NCI-H526 treated with DMSO at 0.1 percent for 48 hours (cell line): ENCODE results near the gene TMED6.
"Not testable (repeated sequence)": the region's sequence is repeated elsewhere in the genome, so short reads cannot be mapped to it uniquely, and the experiment has no call there.

Source experiments
- DNase-seq: peaks from one replicate; lab custom pipeline; 2025; lab: John Stamatoyannopoulos, UW

The TMED6 gene

DNA sequence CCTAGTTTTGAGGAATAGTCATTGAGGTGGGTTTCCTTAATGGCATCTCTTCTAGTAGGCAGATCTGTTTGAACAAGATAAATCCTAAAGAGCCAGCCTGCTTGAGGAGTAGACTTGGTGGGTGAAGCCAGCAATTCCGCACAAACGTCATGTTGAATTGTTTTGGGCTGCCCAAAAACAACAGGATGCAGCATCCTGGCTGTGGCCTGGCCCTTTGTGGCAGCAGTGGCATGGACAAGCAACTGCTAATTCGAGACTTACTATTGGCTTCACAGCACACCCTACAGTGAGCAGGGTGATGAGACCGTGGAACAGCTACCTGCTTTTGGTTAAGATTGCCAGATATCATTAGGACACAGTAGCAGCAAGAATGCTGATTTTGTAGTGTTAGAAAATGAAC is 49.7 kb downstream of the TMED6 start:
- no peak for DNase-seq

DNA sequence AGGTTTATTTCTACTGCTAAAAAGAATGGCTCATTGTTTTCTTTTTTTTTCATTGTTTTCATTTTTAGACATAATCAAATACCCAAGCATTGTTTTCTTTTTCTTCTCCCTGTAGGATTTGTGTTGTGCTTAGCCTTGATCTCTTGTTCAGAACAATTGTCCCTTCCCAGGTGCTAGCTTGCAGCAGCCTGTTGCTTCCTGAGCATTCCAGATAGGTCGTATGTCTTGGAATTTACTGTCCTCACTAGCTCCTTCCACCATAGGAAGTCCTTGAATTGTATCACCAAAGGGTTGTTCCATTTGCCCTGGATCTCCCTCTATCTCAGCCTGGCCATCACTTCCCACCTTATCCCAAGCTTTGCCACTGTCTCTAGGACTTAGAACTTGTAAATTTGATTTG is 50.4 kb downstream of the TMED6 start:
- no peak for DNase-seq

DNA sequence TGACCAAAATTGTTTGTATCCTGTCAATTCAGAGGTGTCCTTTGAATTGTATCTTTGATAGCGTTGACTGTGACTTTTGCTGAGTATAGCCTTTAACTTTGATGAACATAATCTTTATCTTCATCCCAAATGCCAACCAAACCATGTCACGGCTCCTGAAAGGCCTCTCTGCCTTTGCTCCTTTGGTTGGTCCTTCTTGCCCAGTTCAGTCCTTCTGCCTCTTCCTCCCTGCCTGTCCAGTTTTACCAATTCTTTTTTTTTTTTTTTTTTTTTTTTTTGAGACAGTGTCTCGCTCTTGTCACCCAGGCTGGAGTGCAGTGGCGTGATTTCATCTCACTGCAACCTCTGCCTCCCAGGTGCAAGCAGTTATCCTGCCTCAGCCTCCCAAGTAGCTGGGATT is 53.3 kb downstream of the TMED6 start:
- DNase-seq, result no peak

DNA sequence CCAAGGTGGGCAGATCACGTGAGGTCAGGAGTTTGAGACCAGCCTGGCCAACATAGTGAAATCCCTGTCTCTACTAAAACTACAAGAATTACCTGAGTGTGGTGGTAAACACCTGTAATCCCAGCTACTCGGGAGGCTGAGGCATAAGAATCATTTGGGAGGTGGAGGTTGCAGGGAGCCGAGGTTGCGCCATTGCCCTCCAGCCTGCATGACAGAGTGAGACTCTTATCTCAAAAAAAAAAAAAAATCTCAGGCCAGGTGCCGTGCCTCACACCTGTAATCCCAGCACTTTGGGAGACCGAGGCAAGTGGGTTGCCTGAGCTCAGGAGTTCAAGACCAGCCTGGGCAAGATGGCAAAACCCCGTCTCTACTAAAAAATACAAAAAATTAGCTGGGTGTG is 54.8 kb downstream of the TMED6 start:
- DNase-seq, result not testable (repeated sequence)

DNA sequence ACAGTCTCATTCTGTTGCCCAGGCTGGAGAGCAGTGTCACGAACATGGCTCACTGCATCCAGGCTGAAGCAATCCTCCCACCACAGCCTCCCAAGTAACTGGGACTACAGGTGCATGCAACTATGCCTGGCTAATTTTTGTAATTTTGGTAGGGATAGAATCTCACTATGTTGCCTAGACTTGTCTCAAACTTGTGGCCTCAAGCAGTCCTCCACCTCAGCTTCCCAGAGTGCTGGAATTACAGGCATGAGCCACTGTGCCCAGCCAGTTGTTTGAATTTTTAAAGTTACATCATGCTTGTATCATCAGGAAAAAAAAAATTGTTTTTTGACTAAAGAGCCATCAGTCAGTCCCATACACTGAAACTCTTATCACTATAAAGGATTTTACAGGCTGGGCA is 57.5 kb downstream of the TMED6 start:
- DNase-seq, result no peak

DNA sequence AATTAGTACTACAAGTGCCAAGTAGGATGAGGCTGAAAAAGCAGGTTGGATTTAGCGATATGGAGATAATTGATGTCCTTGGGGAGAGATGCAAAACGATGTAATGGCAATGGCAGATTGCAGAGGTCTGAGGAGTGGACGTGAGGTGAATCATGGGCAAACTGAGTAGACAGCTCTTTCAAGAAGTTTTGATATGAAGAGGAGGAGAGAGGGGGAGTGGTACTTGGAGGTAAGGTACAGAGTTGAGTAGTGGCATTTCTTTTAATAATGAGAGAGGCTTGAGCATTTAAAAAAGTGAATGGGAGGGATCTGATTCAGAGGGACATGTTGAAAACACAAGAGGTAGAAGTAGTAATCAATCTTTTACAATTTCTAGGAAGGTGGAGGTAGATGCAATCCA is 58.2 kb downstream of the TMED6 start:
- DNase-seq, result no peak
